ENCODE results near the gene TRDN. TPM values are rescaled to one million over a fixed set of nuclear protein-coding genes. Genes with fewer than 3 reads are reported as not detected.

Gene TRDN
- total RNA-seq, 1 experiment from 2014 or later: 10.4 TPM

DNA sequence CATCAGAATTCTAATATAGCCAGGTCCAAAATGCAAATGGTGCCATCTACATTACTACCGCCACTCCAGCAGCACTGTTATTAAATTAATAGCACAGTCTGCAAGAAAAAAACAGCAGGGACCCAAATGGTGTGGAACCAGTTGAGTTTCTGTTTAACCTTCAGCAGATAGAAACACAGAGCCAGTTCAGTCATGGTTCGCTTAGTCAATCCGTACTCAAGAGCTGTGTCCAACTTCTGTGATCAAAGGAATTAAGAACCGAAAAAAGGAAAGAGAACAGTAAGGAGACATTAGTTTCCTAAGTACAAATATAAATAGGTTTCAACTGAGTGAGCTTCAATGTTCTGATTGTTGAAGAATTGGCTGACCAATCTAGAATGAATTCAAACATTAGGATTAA lies 107.7 kb downstream of the TRDN start:
- H3K4me1 ChIP-seq (ENCODE audit: insufficient read depth, low read length): no peaks in the 10 kb centered on the region
- no peak overlapping the region for H2BK20ac ChIP-seq (ENCODE audit: low read depth, low read length, poor library complexity, severe bottlenecking)
- H3K4ac ChIP-seq (ENCODE audit: low read depth, low read length): no peak overlapping the region
- no peak overlapping the region for H3K56ac ChIP-seq (ENCODE audit: insufficient read length, low read depth, low read length)
- no peak overlapping the region for H2BK15ac ChIP-seq (ENCODE audit: low read depth, low read length)
- H3K23me2 ChIP-seq (ENCODE audit: insufficient read length, low read depth, low read length, poor library complexity, severe bottlenecking): no peaks in the 10 kb centered on the region
- H3K79me2 ChIP-seq (ENCODE audit: insufficient read depth, low read length): no peaks in the 10 kb centered on the region
- no peak for DNase-seq
- H3K79me1 ChIP-seq (ENCODE audit: insufficient read depth, low read depth, low read length, poor library complexity, severe bottlenecking): no peaks in the 10 kb centered on the region
- H3K18ac ChIP-seq (ENCODE audit: insufficient read length, low read depth, low read length): no peak overlapping the region
- H4K5ac ChIP-seq (ENCODE audit: insufficient read length, low read depth, low read length): no peak overlapping the region
- H3K23ac ChIP-seq (ENCODE audit: insufficient read length, low read depth, low read length): no peak overlapping the region
- Mint-ChIP-seq H3K9me3 (no peaks in the 10 kb centered on the region), H3K36me3 (ENCODE audit: insufficient read depth in 1 of 3, low read depth in 3 of 3) (no peaks in the 10 kb centered on the region), H3K27me3 (ENCODE audit: low read depth) (no peaks in the 10 kb centered on the region), H3K27ac (no peak overlapping the region), H3K4me1 (no peaks in the 10 kb centered on the region), H3K4me3 (no peak overlapping the region)
- no peak overlapping the region for H3K27ac ChIP-seq (ENCODE audit: insufficient read length, low read depth, low read length)
- H4K8ac ChIP-seq (replicated peaks; ENCODE audit: insufficient read length, low read depth, low read length): no peak overlapping the region
- H2AK5ac ChIP-seq (ENCODE audit: insufficient read length, low read length): no peak overlapping the region
- no peaks in the 10 kb centered on the region for H3K27me3 ChIP-seq (ENCODE audit: insufficient read depth, low read length)
- no peak overlapping the region for H3K14ac ChIP-seq (ENCODE audit: insufficient read depth, low read length)
- no peak overlapping the region for H2AFZ ChIP-seq (ENCODE audit: low read length)
- no peak overlapping the region for H4K91ac ChIP-seq (ENCODE audit: insufficient read length, low read depth, low read length)
- H3K4me2 ChIP-seq (ENCODE audit: insufficient read depth, insufficient read length, low read length): no peak overlapping the region
- no peak overlapping the region for H3K9ac ChIP-seq (ENCODE audit: extremely low read depth, insufficient read length, low read length)
- TF ChIP-seq, protein P1, sequence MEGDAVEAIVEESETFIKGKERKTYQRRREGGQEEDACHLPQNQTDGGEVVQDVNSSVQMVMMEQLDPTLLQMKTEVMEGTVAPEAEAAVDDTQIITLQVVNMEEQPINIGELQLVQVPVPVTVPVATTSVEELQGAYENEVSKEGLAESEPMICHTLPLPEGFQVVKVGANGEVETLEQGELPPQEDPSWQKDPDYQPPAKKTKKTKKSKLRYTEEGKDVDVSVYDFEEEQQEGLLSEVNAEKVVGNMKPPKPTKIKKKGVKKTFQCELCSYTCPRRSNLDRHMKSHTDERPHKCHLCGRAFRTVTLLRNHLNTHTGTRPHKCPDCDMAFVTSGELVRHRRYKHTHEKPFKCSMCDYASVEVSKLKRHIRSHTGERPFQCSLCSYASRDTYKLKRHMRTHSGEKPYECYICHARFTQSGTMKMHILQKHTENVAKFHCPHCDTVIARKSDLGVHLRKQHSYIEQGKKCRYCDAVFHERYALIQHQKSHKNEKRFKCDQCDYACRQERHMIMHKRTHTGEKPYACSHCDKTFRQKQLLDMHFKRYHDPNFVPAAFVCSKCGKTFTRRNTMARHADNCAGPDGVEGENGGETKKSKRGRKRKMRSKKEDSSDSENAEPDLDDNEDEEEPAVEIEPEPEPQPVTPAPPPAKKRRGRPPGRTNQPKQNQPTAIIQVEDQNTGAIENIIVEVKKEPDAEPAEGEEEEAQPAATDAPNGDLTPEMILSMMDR (conservative IDR thresholded peaks at IDR 0.05): no peak
- H3K9me3 ChIP-seq (ENCODE audit: control insufficient read depth, low read depth, low read length): no peaks in the 10 kb centered on the region
- no peak overlapping the region for H2BK12ac ChIP-seq (ENCODE audit: insufficient read length, low read depth, low read length)
- no peak overlapping the region for H3T11ph ChIP-seq (ENCODE audit: low read length)
- H4K20me1 ChIP-seq (ENCODE audit: control insufficient read depth, insufficient read depth, insufficient read length): no peaks in the 10 kb centered on the region
- WGBS (ENCODE audit: extremely low coverage, insufficient read length, low lambda C conversion rate): no CpG with 5 or more reads among the region's 4 CpGs
- H2BK5ac ChIP-seq (ENCODE audit: insufficient read length, low read length): no peak overlapping the region
- no peak overlapping the region for H2BK120ac ChIP-seq (ENCODE audit: low read depth, low read length, poor library complexity, severe bottlenecking)
